Endothelial cell of umbilical vein (primary cell): ENCODE measurements around the gene BMP2K. TPM values are rescaled to one million over a fixed set of nuclear protein-coding genes. Genes with fewer than 3 reads are reported as not detected.

ENCODE experiments used
- BruUV-seq: library from RNA; stranded (reverse); fragments of 400-500 nt; replicated peaks from 2 replicates; lab custom pipeline; 2021; lab: Mats Ljungman, UMichigan
- CTCF ChIA-PET: fragments of 300-600, 350-600 bp; sonication (Branson Sonifier 250); formaldehyde crosslinking; loops from one replicate; lab custom pipeline; 2021; ENCODE audit warnings: antibody characterized with exemption, inconsistent platforms; lab: Charles Lee
- POLR2A ChIA-PET: fragments of 300-600, 350-600 bp; sonication (Branson Sonifier 250); formaldehyde crosslinking; loops from one replicate; lab custom pipeline; 2021; ENCODE audit warnings: antibody characterized with exemption, inconsistent platforms; lab: Charles Lee
- DNase-seq: peaks from one replicate; pipeline ENCODE4 v3.0.0-alpha.2; 2011; ENCODE audit warnings: low read depth, low spot score
- FAIRE-seq: peaks from 2 replicates; lab custom pipeline; 2011; peaks lifted over from hg19 to GRCh38; lab: Jason Lieb, UNC
- H2AFZ ChIP-seq: 2 replicates; pipeline ENCODE4 v1.6.0; 2012; ENCODE audit warnings: low read depth, low read length, control low read depth, inconsistent platforms
- H3K27ac ChIP-seq: 2 replicates; pipeline ENCODE4 v1.5.1; 2011; ENCODE audit warnings: low read depth, mild to moderate bottlenecking, control low read depth, low read length, moderate library complexity; ENCODE audit not compliant: insufficient read depth
- H3K27me3 ChIP-seq, 2 experiments: 2 replicates each; pipeline versions ENCODE4 v1.6.0 to v1.6.1; 2011; ENCODE audit warnings: low read length in 2 of 2, mixed read lengths in 1 of 2; ENCODE audit not compliant: control insufficient read depth in 2 of 2, insufficient read depth in 2 of 2
- H3K36me3 ChIP-seq, 2 experiments: 2 replicates in 1 of 2; 3 replicates in 1 of 2; pipeline ENCODE4 v1.5.1; 2011; ENCODE audit warnings: low read length in 2 of 2, mild to moderate bottlenecking in 1 of 2, moderate library complexity in 1 of 2; ENCODE audit not compliant: control insufficient read depth in 2 of 2, insufficient read depth in 2 of 2; ENCODE audit errors: extremely low read depth in 1 of 2
- H3K4me1 ChIP-seq: 3 replicates; pipeline ENCODE4 v1.5.1; 2011; ENCODE audit warnings: mild to moderate bottlenecking, low read length; ENCODE audit not compliant: control insufficient read depth, insufficient read depth; ENCODE audit errors: extremely low read depth
- H3K4me2 ChIP-seq: 2 replicates; pipeline ENCODE4 v1.6.1; 2011; ENCODE audit warnings: low read length, control low read depth, mixed read lengths; ENCODE audit not compliant: insufficient read depth
- H3K4me3 ChIP-seq, 3 experiments: fragments of 200-600 bp in 1 of 3; sonication (generic), shearing (Covaris generic) in 1 of 3; replicated peaks in 1 of 3; 2 replicates each; pipeline ENCODE4 v1.5.1; 2011 to 2016; ENCODE audit warnings: control low read depth in 3 of 3, low read length in 3 of 3, mild to moderate bottlenecking in 2 of 3, inconsistent platforms in 1 of 3, low read depth in 1 of 3, moderate library complexity in 1 of 3; ENCODE audit not compliant: insufficient read depth in 1 of 3
- H3K79me2 ChIP-seq: 2 replicates; pipeline ENCODE4 v1.6.0; 2012; ENCODE audit warnings: low read length, inconsistent platforms; ENCODE audit not compliant: control insufficient read depth, insufficient read depth
- H3K9ac ChIP-seq: replicated peaks from 2 replicates; pipeline ENCODE3; 2011; ENCODE audit warnings: low read length, control low read depth; ENCODE audit not compliant: insufficient read depth; ENCODE audit errors: extremely low read depth
- H3K9me1 ChIP-seq: replicated peaks from 3 replicates; pipeline ENCODE4 v1.6.0; 2011; ENCODE audit warnings: mild to moderate bottlenecking, low read length; ENCODE audit not compliant: control insufficient read depth, insufficient read depth; ENCODE audit errors: extremely low read depth
- H3K9me3 ChIP-seq: replicated peaks from 2 replicates; pipeline ENCODE4 v1.5.1; 2012; ENCODE audit warnings: low read length, inconsistent platforms; ENCODE audit not compliant: control insufficient read depth, insufficient read depth
- H4K20me1 ChIP-seq: replicated peaks from 2 replicates; pipeline ENCODE3; 2011; ENCODE audit warnings: mild to moderate bottlenecking, low read length; ENCODE audit not compliant: control insufficient read depth, insufficient read depth; ENCODE audit errors: extremely low read depth
- EZH2 ChIP-seq: IDR thresholded peaks from 2 replicates; pipeline ENCODE4 v1.6.1; 2012; ENCODE audit warnings: borderline replicate concordance, low read depth, mild to moderate bottlenecking, moderate library complexity, low read length, inconsistent platforms; ENCODE audit not compliant: severe bottlenecking
- FOS ChIP-seq: IDR thresholded peaks from 2 replicates; pipeline ENCODE4 v1.6.1; 2011; ENCODE audit warnings: mild to moderate bottlenecking, low read length, moderate library complexity, borderline replicate concordance; ENCODE audit not compliant: insufficient read depth
- GATA2 ChIP-seq: IDR thresholded peaks from 2 replicates; pipeline ENCODE4 v1.7.0; 2011; ENCODE audit warnings: low read depth, mild to moderate bottlenecking, moderate library complexity, mixed read lengths, low read length; ENCODE audit not compliant: insufficient read length, insufficient read depth
- JUN ChIP-seq: IDR thresholded peaks from 2 replicates; pipeline ENCODE4 v1.6.1; 2011; ENCODE audit warnings: borderline replicate concordance, low read depth; ENCODE audit not compliant: insufficient read length, insufficient read depth
- MYC ChIP-seq: IDR thresholded peaks from one replicate; pipeline ENCODE4 v1.6.1; 2011; ENCODE audit warnings: mild to moderate bottlenecking, low read depth, low read length
- POLR2A ChIP-seq: IDR thresholded peaks from 2 replicates; pipeline ENCODE4 v1.6.1; 2012; ENCODE audit warnings: low read depth, mild to moderate bottlenecking, control low read depth, low read length
- POLR2AphosphoS5 ChIP-seq: IDR thresholded peaks from 2 replicates; pipeline ENCODE4 v1.6.1; 2012; ENCODE audit warnings: low read depth, mild to moderate bottlenecking, control low read depth, low read length, moderate library complexity; ENCODE audit not compliant: insufficient read depth
- dilution Hi-C: fragments of 300-500 bp; cut with MboI; formaldehyde crosslinking; loops from one replicate; pipeline ENCODE4 v1.15.0; 2019; ENCODE audit warnings: low sequenced_read_pairs; ENCODE audit not compliant: extremely low pct_ligation_motif_present
- intact Hi-C: fragments of 100-400 bp; cut with micrococcal nuclease; formaldehyde crosslinking; loops from one replicate; pipeline ENCODE4 v1.10.0; 2022
- polyA plus RNA-seq, 4 experiments: library from polyadenylated mRNA; depleted of rRNA in 3 of 4; stranded (reverse) in 3 of 4; unstranded in 1 of 4; fragments of >200 nt; gene quantifications; 2 replicates each; pipeline versions ENCODE4 v1.2.1 to v1.2.3, GENCODE V29; 2011 to 2012; ENCODE audit warnings: missing spikeins in 1 of 4
- total RNA-seq: library from RNA; stranded (reverse); gene quantifications from 2 replicates; pipeline ENCODE4 v1.2.3, GENCODE V29; 2021
- TF ChIP-seq, protein P1 (sequence below): IDR thresholded peaks from 2 replicates; pipeline ENCODE4 v1.6.1; 2011; ENCODE audit not compliant: insufficient read depth, insufficient read length
- TF ChIP-seq, protein P2 (sequence below), 2 donors: IDR thresholded peaks; 1 replicate in 1 of 2; 2 replicates in 1 of 2; pipeline ENCODE4 v1.5.1; 2011; ENCODE audit warnings: low read length in 2 of 2, mild to moderate bottlenecking in 2 of 2, moderate library complexity in 2 of 2, control low read depth in 1 of 2, inconsistent platforms in 1 of 2, low read depth in 1 of 2; ENCODE audit not compliant: insufficient read depth in 1 of 2; ENCODE audit errors: extremely low read depth in 1 of 2

Gene BMP2K
- total and polyA plus RNA-seq, 2 donors (not counting 3 experiments of a cell fraction or from before 2014, with no cell fraction given), result 16.1 to 37.9 TPM

DNA sequence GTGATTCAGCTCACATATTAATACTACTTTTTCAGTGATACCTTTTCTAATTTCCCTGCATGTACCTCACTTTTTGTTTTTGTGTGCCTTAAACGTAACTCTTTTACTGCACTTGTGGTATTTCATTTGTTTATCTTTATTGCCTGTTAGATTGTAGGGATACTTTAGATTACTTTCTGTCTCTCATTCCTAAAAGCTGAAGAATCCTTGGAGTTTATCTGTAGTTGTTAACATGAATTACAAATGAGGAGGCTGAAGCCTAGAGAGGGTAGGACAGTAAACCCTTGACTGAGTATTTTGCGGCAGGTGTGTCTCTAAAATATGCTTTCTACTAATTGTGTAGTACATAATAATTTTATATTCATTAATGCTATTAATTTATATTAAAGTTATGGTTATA is 34.9 kb downstream of the BMP2K start:
- Histone ChIP-seq H3K79me2 (peaks cover 68% of the 10 kb centered on the region), H2AFZ (no peak overlapping the region), H3K9me3 (no peaks in the 10 kb centered on the region), H3K9me1 (no peaks in the 10 kb centered on the region), H3K4me2 (no peak overlapping the region), H3K36me3 (no peaks in the 10 kb centered on the region), H3K9ac (no peak overlapping the region), H3K27ac (no peak overlapping the region), H3K27me3 (no peaks in the 10 kb centered on the region), H4K20me1 (no peaks in the 10 kb centered on the region), H3K4me1 (no peaks in the 10 kb centered on the region), H3K4me3 (no peak overlapping the region)
- ChIA-PET CTCF (interaction anchor here (1.2 to 2.0 kb wide), 2 partner anchors 10 to 166 kb away, joined by 5 to 6 read pairs; no protein-coding TSS in a partner anchor), POLR2A (no interaction called here)
- no peak for TF ChIP-seq EZH2
- TF ChIP-seq, protein P1, sequence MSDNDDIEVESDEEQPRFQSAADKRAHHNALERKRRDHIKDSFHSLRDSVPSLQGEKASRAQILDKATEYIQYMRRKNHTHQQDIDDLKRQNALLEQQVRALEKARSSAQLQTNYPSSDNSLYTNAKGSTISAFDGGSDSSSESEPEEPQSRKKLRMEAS, result no peak
- TF ChIP-seq FOS, result no peak
- TF ChIP-seq, protein P2, sequence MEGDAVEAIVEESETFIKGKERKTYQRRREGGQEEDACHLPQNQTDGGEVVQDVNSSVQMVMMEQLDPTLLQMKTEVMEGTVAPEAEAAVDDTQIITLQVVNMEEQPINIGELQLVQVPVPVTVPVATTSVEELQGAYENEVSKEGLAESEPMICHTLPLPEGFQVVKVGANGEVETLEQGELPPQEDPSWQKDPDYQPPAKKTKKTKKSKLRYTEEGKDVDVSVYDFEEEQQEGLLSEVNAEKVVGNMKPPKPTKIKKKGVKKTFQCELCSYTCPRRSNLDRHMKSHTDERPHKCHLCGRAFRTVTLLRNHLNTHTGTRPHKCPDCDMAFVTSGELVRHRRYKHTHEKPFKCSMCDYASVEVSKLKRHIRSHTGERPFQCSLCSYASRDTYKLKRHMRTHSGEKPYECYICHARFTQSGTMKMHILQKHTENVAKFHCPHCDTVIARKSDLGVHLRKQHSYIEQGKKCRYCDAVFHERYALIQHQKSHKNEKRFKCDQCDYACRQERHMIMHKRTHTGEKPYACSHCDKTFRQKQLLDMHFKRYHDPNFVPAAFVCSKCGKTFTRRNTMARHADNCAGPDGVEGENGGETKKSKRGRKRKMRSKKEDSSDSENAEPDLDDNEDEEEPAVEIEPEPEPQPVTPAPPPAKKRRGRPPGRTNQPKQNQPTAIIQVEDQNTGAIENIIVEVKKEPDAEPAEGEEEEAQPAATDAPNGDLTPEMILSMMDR (IDR thresholded peaks at IDR 0.05; ENCODE audit: extremely low read depth in 1 of 2, insufficient read depth in 1 of 2, low read depth in 1 of 2, low read length in 2 of 2), result no peak
- no peak for TF ChIP-seq POLR2AphosphoS5
- TF ChIP-seq POLR2A, result no peak
- TF ChIP-seq JUN, result no peak
- no peak for TF ChIP-seq GATA2
- TF ChIP-seq MYC, result no peak
- FAIRE-seq, result no peak
- intact Hi-C loops (no loop called here), dilution Hi-C loops (no loop called here)
- BruUV-seq, result no TSS peak
- DNase-seq, result no peak
